WTC11 (cell line): Measurements from ENCODE around the gene WDHD1. TPM values are rescaled to one million over a fixed set of nuclear protein-coding genes. Genes with fewer than 3 reads are reported as not detected.

Experiments used
- ATAC-seq: fragments of 200-7000 bp; cut with Tn5 transposase; 2 replicates; pipeline ENCODE4 v1.10.0; 2021; ENCODE audit warnings: mild to moderate bottlenecking, moderate library complexity
- CTCF ChIA-PET: fragments of 300-600 bp; sonication (Branson Sonifier 250); formaldehyde crosslinking; loops from one replicate; lab custom pipeline; 2021; ENCODE audit warnings: antibody characterized with exemption; lab: Charles Lee
- POLR2A ChIA-PET: fragments of 350-600 bp; sonication (Branson Sonifier 250); formaldehyde crosslinking; loops from one replicate; lab custom pipeline; 2021; ENCODE audit warnings: antibody characterized with exemption; lab: Charles Lee
- DNase-seq: peaks from one replicate; pipeline ENCODE4 v3.0.0; 2021; ENCODE audit warnings: low spot score
- H3K27ac Mint-ChIP-seq: 2 replicates; pipeline ENCODE4 v1.8.0; 2021; ENCODE audit warnings: mixed read lengths
- H3K27me3 Mint-ChIP-seq: 2 replicates; pipeline ENCODE4 v1.8.0; 2021; ENCODE audit warnings: low read depth, mild to moderate bottlenecking, moderate library complexity, mixed read lengths
- H3K36me3 Mint-ChIP-seq: 2 replicates; pipeline ENCODE4 v1.8.0; 2021; ENCODE audit warnings: mixed read lengths
- H3K4me1 Mint-ChIP-seq: 2 replicates; pipeline ENCODE4 v1.8.0; 2022; ENCODE audit warnings: mixed read lengths
- H3K4me3 Mint-ChIP-seq: 2 replicates; pipeline ENCODE4 v1.8.0; 2021; ENCODE audit warnings: mild to moderate bottlenecking, moderate library complexity, mixed read lengths
- H3K9me3 Mint-ChIP-seq: 2 replicates; pipeline ENCODE4 v1.8.0; 2021; ENCODE audit warnings: mixed read lengths
- CREB1 ChIP-seq: sonication (generic); formaldehyde crosslinking; IDR thresholded peaks from 2 replicates; pipeline ENCODE4 v1.8.0; 2023; ENCODE audit warnings: mild to moderate bottlenecking, missing genetic modification reagents
- EMX1 ChIP-seq: fragments of 250-450 bp; sonication (Bioruptor Pico); IDR thresholded peaks from 2 replicates; pipeline ENCODE4 v1.8.0; 2021; ENCODE audit warnings: mild to moderate bottlenecking
- FOXP1 ChIP-seq: sonication (generic); formaldehyde crosslinking; IDR thresholded peaks from 2 replicates; pipeline ENCODE4 v1.8.0; 2022; ENCODE audit warnings: missing genetic modification reagents, mild to moderate bottlenecking, moderate library complexity, borderline replicate concordance
- GTF2I ChIP-seq: fragments of 250-450 bp; sonication (Bioruptor Pico); conservative IDR thresholded peaks from 2 replicates; pipeline ENCODE4 v1.4.0; 2021; ENCODE audit warnings: mild to moderate bottlenecking
- HMGA2 ChIP-seq: fragments of 250-450 bp; sonication (Bioruptor Pico); IDR thresholded peaks from 2 replicates; pipeline ENCODE4 v1.4.0; 2021; ENCODE audit warnings: mild to moderate bottlenecking, moderate library complexity
- MYBL2 ChIP-seq: sonication (generic); formaldehyde crosslinking; IDR thresholded peaks from 2 replicates; pipeline ENCODE4 v1.8.1; 2023; ENCODE audit warnings: mild to moderate bottlenecking, moderate library complexity, missing genetic modification reagents
- NFE2L1 ChIP-seq: sonication (generic); formaldehyde crosslinking; IDR thresholded peaks from 2 replicates; pipeline ENCODE4 v1.8.1; 2023; ENCODE audit warnings: missing genetic modification reagents
- NR2C2 ChIP-seq: sonication (generic); formaldehyde crosslinking; IDR thresholded peaks from 2 replicates; pipeline ENCODE4 v1.8.0; 2022; ENCODE audit warnings: mild to moderate bottlenecking, missing genetic modification reagents
- SOX15 ChIP-seq: fragments of 250-450 bp; sonication (Bioruptor Pico); IDR thresholded peaks from 2 replicates; pipeline ENCODE4 v1.9.0; 2021; ENCODE audit warnings: mild to moderate bottlenecking
- TEAD1 ChIP-seq: sonication (generic); formaldehyde crosslinking; IDR thresholded peaks from 2 replicates; pipeline ENCODE4 v1.8.0; 2022; ENCODE audit warnings: mild to moderate bottlenecking, missing genetic modification reagents
- TP53 ChIP-seq: sonication (generic); formaldehyde crosslinking; IDR thresholded peaks from 2 replicates; pipeline ENCODE4 v1.8.1; 2023; ENCODE audit warnings: mild to moderate bottlenecking, missing genetic modification reagents
- ZNF416 ChIP-seq: fragments of 250-450 bp; sonication (Bioruptor Pico); IDR thresholded peaks from 2 replicates; pipeline ENCODE4 v1.9.0; 2021; ENCODE audit warnings: mild to moderate bottlenecking, inconsistent platforms
- total RNA-seq: library from RNA; stranded (reverse); gene quantifications from 3 replicates; pipeline ENCODE4 v1.2.3, GENCODE V29; 2021
- TF ChIP-seq, protein P1 (sequence below): sonication (generic); formaldehyde crosslinking; IDR thresholded peaks from 2 replicates; pipeline ENCODE4 v1.8.1; 2023; ENCODE audit warnings: mild to moderate bottlenecking, missing genetic modification reagents
- TF ChIP-seq, protein P2 (sequence below): fragments of 250-450 bp; sonication (Bioruptor Pico); conservative IDR thresholded peaks from 2 replicates; pipeline ENCODE4 v1.9.0; 2021; ENCODE audit warnings: mild to moderate bottlenecking
- TF ChIP-seq, protein P3 (sequence below): sonication (generic); formaldehyde crosslinking; IDR thresholded peaks from 2 replicates; pipeline ENCODE4 v1.8.0; 2023; ENCODE audit warnings: mild to moderate bottlenecking, missing genetic modification reagents
- TF ChIP-seq, protein P4 (sequence below): sonication (generic); formaldehyde crosslinking; IDR thresholded peaks from 2 replicates; pipeline ENCODE4 v1.8.1; 2022; ENCODE audit warnings: mild to moderate bottlenecking, moderate library complexity, missing genetic modification reagents
- TF ChIP-seq, protein P5 (sequence below): sonication (generic); formaldehyde crosslinking; IDR thresholded peaks from 2 replicates; pipeline ENCODE4 v1.8.0; 2023; ENCODE audit warnings: missing genetic modification reagents
- TF ChIP-seq, protein P6 (sequence below): sonication (generic); formaldehyde crosslinking; IDR thresholded peaks from 2 replicates; pipeline ENCODE4 v1.8.0; 2022; ENCODE audit warnings: mild to moderate bottlenecking, missing genetic modification reagents
- TF ChIP-seq, protein P7 (sequence below): sonication (generic); formaldehyde crosslinking; IDR thresholded peaks from 2 replicates; pipeline ENCODE4 v1.8.1; 2023; ENCODE audit warnings: mild to moderate bottlenecking, missing genetic modification reagents, moderate library complexity
- TF ChIP-seq, protein P8 (sequence below): fragments of 200-600 bp; IDR thresholded peaks from 2 replicates; pipeline ENCODE4 v1.8.0; 2022; ENCODE audit warnings: antibody characterized with exemption

Gene WDHD1
- total RNA-seq, 1 experiment from 2014 or later, result 76.1 TPM

DNA sequence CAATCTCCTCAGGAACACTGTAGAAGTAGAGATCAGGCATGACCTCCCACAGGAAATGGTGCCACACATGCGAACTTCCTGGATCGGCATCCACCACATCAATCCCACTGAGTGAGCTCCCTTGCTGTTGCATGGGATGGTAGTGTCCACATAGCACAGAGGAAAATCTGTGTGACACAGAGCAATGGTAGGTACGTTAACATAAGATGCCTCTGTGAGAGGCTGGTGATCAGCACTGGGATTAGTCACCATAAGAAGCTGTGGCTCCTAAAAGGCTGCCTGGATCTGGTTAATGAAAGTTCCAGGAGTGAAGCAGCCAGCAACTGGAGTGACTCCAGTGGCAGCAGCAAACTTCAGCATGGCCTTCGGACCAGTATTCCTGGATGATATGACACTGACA, 21.8 kb downstream of the WDHD1 start:
- DNase-seq (no peak), ATAC-seq (no peak)
- ChIA-PET CTCF (no interaction called here), POLR2A (no interaction called here)
- Mint-ChIP-seq H3K4me1 (no peaks in the 10 kb centered on the region), H3K27me3 (no peaks in the 10 kb centered on the region), H3K9me3 (no peaks in the 10 kb centered on the region), H3K27ac (no peak overlapping the region; the same call in 1 of the 2 replicates), H3K4me3 (no peak overlapping the region), H3K36me3 (peaks cover 72% of the 10 kb centered on the region)
- TF ChIP-seq EMX1, result no peak
- TF ChIP-seq TP53 (CRISPR knock-in tag), result no peak
- TF ChIP-seq, protein P1, sequence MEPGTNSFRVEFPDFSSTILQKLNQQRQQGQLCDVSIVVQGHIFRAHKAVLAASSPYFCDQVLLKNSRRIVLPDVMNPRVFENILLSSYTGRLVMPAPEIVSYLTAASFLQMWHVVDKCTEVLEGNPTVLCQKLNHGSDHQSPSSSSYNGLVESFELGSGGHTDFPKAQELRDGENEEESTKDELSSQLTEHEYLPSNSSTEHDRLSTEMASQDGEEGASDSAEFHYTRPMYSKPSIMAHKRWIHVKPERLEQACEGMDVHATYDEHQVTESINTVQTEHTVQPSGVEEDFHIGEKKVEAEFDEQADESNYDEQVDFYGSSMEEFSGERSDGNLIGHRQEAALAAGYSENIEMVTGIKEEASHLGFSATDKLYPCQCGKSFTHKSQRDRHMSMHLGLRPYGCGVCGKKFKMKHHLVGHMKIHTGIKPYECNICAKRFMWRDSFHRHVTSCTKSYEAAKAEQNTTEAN (CRISPR knock-in tag), result no peak

DNA sequence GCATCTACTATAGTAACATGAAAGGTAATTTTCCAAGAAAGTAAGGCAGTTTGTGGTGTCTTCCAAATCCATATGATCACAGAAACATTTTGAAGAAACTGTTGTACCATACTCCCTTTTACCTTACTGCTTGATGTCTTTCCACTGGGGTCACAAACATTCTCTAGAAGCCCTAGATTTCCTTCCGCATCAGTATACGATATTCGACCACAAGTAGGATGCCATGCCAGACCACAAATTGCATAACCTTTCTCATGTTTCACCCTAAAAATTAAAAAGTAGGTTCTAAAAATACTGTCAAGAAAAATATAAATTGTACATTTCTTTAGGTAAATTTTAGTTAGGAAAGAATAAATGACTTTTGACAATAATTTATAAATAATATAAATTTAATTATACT, 26.5 kb downstream of the WDHD1 start:
- CTCF ChIA-PET, result no interaction called here
- H3K36me3 Mint-ChIP-seq, result peaks cover 57% of the 10 kb centered on the region
- POLR2A ChIA-PET, result interaction anchor here (0.5 kb wide), 1 partner anchor 31 kb away, joined by 3 read pairs; no protein-coding TSS in a partner anchor
- H3K27ac Mint-ChIP-seq, result no peak overlapping the region
- no peaks in the 10 kb centered on the region for H3K27me3 Mint-ChIP-seq
- TF ChIP-seq MYBL2 (no peak), HMGA2 (CRISPR knock-in tag) (no peak), EMX1 (no peak), FOXP1 (no peak), NR2C2 (no peak), NFE2L1 (CRISPR knock-in tag) (no peak), TEAD1 (no peak), ZNF416 (CRISPR knock-in tag) (no peak), GTF2I (CRISPR knock-in tag) (no peak), SOX15 (no peak), CREB1 (no peak)
- TF ChIP-seq, protein P2, sequence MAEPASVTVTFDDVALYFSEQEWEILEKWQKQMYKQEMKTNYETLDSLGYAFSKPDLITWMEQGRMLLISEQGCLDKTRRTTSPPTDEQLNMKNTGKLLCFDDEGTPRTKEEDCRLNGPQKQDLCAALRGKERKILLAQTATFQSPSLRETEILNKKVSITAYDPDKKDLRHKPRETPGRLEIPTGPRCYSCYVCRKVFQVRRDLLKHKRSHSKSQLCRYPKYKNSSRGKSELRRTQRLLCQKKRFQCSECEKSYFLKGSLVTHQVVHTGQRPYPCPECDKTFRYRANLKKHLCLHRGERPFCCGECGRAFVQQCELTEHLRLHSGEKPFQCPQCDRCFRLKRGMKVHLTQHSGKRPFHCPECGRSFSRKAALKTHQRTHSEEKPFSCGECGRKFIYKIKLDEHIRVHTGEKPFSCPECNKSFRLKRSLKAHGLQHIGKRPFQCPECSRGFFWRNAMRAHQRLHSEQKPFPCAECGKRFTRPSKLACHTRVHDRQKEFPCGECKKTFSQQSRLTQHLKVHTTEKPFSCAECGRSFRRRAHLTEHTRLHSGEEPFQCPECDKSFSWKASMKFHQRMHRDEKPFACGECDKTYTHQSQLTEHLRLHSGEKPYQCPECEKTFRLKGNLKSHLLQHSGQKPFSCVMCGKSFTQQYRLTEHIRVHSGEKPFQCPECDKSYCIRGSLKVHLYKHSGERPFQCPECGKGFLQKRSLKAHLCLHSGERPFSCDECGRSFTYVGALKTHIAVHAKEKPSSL (CRISPR knock-in tag), result no peak
- TF ChIP-seq, protein P1 (CRISPR knock-in tag), result no peak
- TF ChIP-seq, protein P3, sequence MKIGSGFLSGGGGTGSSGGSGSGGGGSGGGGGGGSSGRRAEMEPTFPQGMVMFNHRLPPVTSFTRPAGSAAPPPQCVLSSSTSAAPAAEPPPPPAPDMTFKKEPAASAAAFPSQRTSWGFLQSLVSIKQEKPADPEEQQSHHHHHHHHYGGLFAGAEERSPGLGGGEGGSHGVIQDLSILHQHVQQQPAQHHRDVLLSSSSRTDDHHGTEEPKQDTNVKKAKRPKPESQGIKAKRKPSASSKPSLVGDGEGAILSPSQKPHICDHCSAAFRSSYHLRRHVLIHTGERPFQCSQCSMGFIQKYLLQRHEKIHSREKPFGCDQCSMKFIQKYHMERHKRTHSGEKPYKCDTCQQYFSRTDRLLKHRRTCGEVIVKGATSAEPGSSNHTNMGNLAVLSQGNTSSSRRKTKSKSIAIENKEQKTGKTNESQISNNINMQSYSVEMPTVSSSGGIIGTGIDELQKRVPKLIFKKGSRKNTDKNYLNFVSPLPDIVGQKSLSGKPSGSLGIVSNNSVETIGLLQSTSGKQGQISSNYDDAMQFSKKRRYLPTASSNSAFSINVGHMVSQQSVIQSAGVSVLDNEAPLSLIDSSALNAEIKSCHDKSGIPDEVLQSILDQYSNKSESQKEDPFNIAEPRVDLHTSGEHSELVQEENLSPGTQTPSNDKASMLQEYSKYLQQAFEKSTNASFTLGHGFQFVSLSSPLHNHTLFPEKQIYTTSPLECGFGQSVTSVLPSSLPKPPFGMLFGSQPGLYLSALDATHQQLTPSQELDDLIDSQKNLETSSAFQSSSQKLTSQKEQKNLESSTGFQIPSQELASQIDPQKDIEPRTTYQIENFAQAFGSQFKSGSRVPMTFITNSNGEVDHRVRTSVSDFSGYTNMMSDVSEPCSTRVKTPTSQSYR (CRISPR knock-in tag), result no peak
- TF ChIP-seq, protein P4, sequence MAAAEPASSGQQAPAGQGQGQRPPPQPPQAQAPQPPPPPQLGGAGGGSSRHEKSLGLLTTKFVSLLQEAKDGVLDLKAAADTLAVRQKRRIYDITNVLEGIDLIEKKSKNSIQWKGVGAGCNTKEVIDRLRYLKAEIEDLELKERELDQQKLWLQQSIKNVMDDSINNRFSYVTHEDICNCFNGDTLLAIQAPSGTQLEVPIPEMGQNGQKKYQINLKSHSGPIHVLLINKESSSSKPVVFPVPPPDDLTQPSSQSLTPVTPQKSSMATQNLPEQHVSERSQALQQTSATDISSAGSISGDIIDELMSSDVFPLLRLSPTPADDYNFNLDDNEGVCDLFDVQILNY, result no peak
- TF ChIP-seq, protein P5, sequence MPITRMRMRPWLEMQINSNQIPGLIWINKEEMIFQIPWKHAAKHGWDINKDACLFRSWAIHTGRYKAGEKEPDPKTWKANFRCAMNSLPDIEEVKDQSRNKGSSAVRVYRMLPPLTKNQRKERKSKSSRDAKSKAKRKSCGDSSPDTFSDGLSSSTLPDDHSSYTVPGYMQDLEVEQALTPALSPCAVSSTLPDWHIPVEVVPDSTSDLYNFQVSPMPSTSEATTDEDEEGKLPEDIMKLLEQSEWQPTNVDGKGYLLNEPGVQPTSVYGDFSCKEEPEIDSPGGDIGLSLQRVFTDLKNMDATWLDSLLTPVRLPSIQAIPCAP (CRISPR knock-in tag), result no peak
- TF ChIP-seq, protein P6, sequence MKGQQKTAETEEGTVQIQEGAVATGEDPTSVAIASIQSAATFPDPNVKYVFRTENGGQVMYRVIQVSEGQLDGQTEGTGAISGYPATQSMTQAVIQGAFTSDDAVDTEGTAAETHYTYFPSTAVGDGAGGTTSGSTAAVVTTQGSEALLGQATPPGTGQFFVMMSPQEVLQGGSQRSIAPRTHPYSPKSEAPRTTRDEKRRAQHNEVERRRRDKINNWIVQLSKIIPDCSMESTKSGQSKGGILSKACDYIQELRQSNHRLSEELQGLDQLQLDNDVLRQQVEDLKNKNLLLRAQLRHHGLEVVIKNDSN (CRISPR knock-in tag), result no peak
- TF ChIP-seq, protein P7, sequence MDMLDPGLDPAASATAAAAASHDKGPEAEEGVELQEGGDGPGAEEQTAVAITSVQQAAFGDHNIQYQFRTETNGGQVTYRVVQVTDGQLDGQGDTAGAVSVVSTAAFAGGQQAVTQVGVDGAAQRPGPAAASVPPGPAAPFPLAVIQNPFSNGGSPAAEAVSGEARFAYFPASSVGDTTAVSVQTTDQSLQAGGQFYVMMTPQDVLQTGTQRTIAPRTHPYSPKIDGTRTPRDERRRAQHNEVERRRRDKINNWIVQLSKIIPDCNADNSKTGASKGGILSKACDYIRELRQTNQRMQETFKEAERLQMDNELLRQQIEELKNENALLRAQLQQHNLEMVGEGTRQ (CRISPR knock-in tag), result no peak
- TF ChIP-seq, protein P8, sequence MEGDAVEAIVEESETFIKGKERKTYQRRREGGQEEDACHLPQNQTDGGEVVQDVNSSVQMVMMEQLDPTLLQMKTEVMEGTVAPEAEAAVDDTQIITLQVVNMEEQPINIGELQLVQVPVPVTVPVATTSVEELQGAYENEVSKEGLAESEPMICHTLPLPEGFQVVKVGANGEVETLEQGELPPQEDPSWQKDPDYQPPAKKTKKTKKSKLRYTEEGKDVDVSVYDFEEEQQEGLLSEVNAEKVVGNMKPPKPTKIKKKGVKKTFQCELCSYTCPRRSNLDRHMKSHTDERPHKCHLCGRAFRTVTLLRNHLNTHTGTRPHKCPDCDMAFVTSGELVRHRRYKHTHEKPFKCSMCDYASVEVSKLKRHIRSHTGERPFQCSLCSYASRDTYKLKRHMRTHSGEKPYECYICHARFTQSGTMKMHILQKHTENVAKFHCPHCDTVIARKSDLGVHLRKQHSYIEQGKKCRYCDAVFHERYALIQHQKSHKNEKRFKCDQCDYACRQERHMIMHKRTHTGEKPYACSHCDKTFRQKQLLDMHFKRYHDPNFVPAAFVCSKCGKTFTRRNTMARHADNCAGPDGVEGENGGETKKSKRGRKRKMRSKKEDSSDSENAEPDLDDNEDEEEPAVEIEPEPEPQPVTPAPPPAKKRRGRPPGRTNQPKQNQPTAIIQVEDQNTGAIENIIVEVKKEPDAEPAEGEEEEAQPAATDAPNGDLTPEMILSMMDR, result no peak
- DNase-seq (no peak), ATAC-seq (no peak)
- no peaks in the 10 kb centered on the region for H3K9me3 Mint-ChIP-seq
- H3K4me3 Mint-ChIP-seq, result no peak overlapping the region
- no peaks in the 10 kb centered on the region for H3K4me1 Mint-ChIP-seq
